Frontal cortex (tissue), 4 donors: ENCODE results near the gene UBE2Q2. TPM values are rescaled to one million over a fixed set of nuclear protein-coding genes. Genes with fewer than 3 reads are reported as not detected.
"Not testable (repeated sequence)": the region's sequence is repeated elsewhere in the genome, so short reads cannot be mapped to it uniquely, and the experiment has no call there.

Experiments used
- DNase-seq, 2 donors: peaks; one replicate each; pipeline ENCODE4 v3.0.0; 2012; ENCODE audit warnings: low spot score in 2 of 2
- FAIRE-seq: peaks from 2 replicates; lab custom pipeline; 2012; peaks lifted over from hg19 to GRCh38; lab: Jason Lieb, UNC
- total RNA-seq: library from RNA; depleted of rRNA; stranded (reverse); fragments of >200 nt; gene quantifications from one replicate; pipeline ENCODE4 v1.2.3, GENCODE V29; 2014
- donor health status: control.
- donor health status: control.
- donor health status: control.

UBE2Q2 gene
- total RNA-seq, result 79.9 TPM

DNA sequence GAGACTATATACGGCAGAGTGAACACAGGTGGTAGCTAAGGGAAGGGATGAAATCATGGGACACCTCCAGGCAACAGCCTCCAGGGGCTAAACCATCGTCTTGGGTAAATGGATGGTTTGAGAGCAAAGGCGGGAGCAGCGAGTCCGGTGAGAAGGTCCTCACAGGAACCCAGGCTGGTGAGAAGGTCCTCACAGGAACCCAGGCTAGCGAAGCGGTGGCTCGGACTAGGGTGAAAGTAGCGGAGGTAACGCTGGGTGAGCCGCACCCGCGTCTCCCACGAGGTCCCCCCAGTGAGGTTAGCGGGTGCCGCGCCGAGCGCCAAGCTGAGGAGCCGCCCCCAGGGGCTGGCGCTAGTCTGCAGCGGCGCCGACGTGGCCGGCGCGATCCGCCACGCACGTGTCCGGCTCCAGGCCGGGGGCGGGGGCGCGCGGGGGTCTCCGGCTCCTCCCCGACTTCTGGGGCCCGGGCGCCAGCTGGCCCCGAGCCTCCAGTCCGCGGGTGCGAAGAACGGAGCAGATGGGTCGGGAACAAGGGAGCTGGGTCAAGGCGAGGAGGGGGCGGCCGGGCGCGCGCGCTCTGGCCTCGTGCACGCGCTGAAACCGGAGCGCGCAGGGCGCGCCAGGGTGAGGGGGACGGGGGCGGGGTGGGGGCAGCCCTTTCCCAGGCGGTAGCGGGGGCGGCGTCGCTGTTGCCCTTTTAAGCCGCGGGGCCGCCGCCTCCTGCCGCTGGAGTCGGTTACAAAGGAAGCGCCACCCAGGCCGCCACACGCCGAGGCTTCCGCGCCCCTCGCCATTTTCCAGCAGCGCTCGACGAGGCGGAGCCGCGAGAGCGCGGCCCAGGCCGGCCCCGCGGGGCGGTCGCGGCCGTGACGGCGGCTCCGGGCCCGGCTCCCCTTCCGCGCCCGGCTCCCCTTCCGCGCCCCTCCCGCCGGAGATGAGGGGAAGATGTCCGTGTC, at the start of gene UBE2Q2:
Gene UBE2Q2 (plus strand): TSS at position 726 of the 956 bp plus-strand sequence. CDS start 220 bp downstream, at position 946.
- peak; percentile 78 to 81 for DNase-seq
- FAIRE-seq, result no peak

- no peak for DNase-seq
- FAIRE-seq, result no peak
These were observed 46.9 kb upstream of the UBE2Q2 start for GRCh38 chr15:75796321-75796720.

- FAIRE-seq, DNase-seq: not testable (repeated sequence)
These were observed 46.1 kb upstream of the UBE2Q2 start for GRCh38 chr15:75797146-75797545.

DNA sequence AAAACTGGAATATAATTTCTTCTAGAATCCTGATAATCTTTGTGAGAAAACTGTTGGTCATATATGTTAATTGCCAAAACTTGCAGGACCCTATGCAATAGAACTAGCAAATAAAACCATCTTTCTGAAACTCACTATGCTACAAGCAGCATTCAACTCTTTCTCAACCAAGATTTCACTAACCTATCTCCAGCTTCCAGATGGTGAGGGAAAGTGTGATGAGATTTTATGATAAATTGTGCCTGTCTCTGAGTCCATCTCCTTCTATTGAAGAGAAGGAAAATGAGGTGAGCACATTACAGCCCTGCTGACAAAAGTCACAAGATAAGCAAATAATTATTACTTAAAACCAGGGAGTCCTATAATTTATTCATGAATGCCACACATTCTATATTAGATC, 44.1 kb upstream of the UBE2Q2 start:
- FAIRE-seq (no peak), DNase-seq (no peak)

- not testable (repeated sequence) for FAIRE-seq, DNase-seq
These were observed 42.8 kb upstream of the UBE2Q2 start for GRCh38 chr15:75800409-75800808.

- DNase-seq (peak; percentile 43 to 81), FAIRE-seq (no peak)
These were observed 41.2 kb upstream of the UBE2Q2 start for GRCh38 chr15:75801859-75802593.

- not testable (repeated sequence) for DNase-seq, FAIRE-seq
These were observed 35.8 kb upstream of the UBE2Q2 start for GRCh38 chr15:75807486-75807885.

GRCh38 chr15:75808009-75808408, 35.2 kb upstream of the UBE2Q2 start:
- not testable (repeated sequence) for DNase-seq, FAIRE-seq

- DNase-seq, result no peak
- FAIRE-seq, result no peak
These were observed 34.7 kb upstream of the UBE2Q2 start for GRCh38 chr15:75808563-75808962.

DNA sequence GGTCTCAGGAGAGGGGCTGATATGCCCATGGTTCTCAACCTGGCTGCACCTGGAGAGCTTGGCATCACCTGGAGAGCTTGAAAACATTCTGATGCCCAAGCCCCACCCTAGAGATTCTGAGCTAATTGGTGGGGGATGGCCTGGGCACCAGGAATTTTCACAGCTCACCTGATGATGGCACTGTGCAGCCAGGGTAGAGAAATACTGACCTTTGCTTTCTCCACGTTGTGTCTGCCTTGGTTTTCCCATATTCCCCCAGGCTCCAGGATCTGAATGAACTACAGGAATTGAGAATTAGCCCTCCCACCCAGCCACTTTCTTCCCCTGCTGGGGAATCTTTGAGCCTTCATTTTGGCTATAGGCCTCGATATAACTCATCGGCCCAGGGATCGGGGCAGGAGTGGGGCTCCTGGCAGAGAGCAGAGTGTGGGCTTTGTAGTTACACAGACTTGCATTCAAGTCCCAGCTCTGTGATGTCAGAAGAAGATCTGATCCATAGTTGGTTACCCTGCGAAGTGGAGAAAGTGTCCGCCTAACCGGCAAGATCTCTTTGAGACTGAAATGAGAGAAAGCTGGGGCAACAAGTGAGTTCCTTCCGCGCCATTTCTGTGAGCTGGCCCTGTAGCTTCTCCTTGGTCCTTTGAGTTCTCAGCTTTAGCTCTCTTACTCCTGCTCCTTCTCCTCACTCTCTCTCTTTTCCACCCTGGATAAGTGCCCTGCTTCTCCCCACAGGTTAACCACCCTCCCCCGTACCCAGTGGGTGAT, 33.1 kb upstream of the UBE2Q2 start:
- DNase-seq, result no peak

GRCh38 chr15:75810874-75811498, 32.3 kb upstream of the UBE2Q2 start:
- DNase-seq, result no peak
- FAIRE-seq, result no peak

More for the DNA sequence above, 33.1 kb upstream of the UBE2Q2 start:
- FAIRE-seq, result no peak

DNA sequence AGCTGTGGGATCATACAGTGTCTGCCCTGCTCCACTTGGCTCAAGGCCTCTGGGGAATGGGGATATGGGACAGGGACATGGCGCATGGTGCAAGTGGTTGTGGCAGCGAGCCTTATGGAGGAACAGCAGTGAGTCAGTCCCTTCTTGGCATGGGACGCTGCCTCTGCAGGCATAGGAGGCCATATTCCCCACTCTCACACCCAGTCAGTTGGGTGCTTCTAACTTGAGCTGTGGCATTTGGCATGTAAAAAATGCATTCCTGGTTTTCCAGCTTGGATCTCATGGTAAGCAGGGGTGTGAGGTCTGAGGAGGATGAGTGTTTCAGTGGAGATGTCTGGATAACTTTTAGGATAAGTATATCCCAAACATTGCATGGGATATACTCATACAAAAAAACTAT, 31.6 kb upstream of the UBE2Q2 start:
- no peak for DNase-seq
- FAIRE-seq, result no peak

DNA sequence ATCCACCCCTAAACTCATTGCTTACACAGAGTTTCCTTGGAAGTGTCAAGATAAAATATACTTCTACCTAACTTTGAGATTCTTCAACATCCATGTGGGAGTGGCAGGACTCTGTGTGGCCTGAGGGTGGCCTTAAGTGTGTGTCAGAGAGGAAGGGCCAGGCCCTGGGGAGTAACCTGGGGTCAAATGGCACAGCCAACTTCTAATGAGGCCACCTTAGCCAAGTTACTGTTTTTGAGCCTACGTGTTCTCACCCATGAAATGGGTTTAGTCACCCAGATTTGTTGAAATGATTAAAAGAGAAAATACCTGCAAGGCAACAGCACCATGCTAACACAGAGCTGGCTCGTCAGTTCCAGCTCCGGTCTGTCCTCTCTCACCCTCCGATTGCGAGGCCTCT, 28.5 kb upstream of the UBE2Q2 start:
- DNase-seq, result no peak
- no peak for FAIRE-seq

DNA sequence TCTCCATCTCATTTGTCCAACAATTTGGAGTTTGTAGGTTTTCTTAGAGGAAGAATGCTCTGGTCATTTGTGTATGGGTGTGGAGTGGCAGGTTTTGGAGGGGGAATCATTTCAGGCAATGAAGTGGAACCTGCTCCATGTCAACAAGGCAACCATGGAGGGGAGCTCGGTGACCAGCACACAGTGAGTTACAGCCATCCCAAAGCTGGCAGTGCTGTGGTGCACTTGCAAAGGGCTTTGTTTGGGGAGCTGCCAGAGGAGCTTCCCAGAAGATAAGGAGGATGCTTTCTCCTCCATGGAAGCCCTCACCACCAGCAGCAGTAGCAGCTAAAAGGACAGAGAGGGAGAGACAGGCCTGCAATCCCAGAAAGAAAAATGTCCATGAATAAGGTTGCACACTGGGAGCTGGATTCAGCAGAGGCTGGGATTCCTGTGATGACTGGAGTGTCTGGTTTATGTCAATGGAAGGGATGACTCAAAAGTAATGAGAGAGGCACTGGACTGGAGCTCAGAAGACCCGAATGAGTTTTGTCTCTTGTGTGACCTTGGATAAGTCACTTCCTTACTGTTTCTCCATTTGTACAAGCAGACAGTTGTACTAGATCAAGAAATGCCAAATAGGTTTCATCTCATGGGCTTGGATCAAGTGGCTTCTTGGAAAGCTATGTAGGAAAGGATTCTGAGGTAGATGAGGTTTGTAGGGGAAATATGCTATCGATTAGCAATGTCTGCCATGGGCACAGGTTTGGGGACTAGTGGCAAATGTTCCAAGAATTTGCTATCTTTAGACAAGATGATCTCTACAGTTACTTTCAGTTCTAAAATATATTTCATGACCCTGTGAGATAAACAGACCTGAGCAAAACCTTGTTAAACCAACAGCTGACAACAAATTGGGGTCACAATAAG, 27.2 kb upstream of the UBE2Q2 start:
- DNase-seq (no peak), FAIRE-seq (no peak)

GRCh38 chr15:75817138-75817935, 25.9 kb upstream of the UBE2Q2 start:
- DNase-seq (no peak), FAIRE-seq (no peak)

GRCh38 chr15:75820206-75820605, 23.0 kb upstream of the UBE2Q2 start:
- no peak for FAIRE-seq

DNA sequence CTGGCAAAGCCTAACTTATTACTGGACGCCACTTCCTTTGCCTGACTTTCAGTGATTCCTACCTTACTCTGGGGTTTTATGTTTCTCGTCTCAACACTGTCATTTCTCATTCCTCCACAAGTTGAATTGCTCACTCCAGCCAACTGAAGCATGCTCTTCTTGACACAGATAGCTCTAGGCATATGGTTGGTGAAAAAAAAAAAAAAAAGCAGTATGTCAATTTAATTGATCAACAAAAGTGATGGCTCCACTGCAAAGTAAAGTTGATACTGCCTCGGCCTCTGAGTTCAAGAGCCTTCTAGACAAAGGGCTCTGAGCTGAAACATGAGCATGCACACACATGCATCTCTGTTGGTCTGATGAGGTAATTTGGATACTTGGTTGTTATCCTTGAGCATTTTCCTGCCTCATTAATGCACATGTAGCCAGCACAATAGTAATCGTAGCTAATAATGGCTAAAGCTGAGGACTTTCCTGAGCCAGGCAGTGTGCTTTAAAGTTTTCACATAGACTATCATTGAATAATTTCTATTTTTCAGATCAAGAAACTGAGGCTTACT, 21.4 kb upstream of the UBE2Q2 start:
- FAIRE-seq (no peak), DNase-seq (no peak)

More at GRCh38 chr15:75820206-75820605, 23.0 kb upstream of the UBE2Q2 start:
- DNase-seq, result no peak
